ENCODE data around the gene CCDC3.

GRCh38 chr10:13049774-13050420, 48.4 kb upstream of the CCDC3 start:
- TF ChIP-seq CTCF (IDR thresholded peaks at IDR 0.05) (no peak), POLR2A (IDR thresholded peaks at IDR 0.05) (no peak), POLR2AphosphoS5 (IDR thresholded peaks at IDR 0.05) (no peak), EP300 (IDR thresholded peaks at IDR 0.05) (no peak)

Data from sigmoid colon (tissue), 4 donors.